HepG2 (cell line): Measurements from ENCODE around the gene CCT3. TPM values are rescaled to one million over a fixed set of nuclear protein-coding genes. Genes with fewer than 3 reads are reported as not detected.
A peak's percentile ranks its signal among the peaks of the same experiment; 100 is the strongest.

Experiments
- BHLHE40 ChIP-seq: IDR thresholded peaks from 2 replicates; pipeline ENCODE4 v1.6.1; 2011; ENCODE audit warnings: low read length, improper control_type of control experiment
- CCDC6 ChIP-seq: sonication (generic); formaldehyde crosslinking; IDR thresholded peaks from 2 replicates; pipeline ENCODE4 v1.8.1; 2022; ENCODE audit warnings: mild to moderate bottlenecking, missing genetic modification reagents, moderate library complexity
- ETV6 ChIP-seq: sonication (generic); formaldehyde crosslinking; conservative IDR thresholded peaks from 2 replicates; pipeline ENCODE4 v1.4.0; 2020; ENCODE audit warnings: missing genetic modification reagents
- EZH2 ChIP-seq: conservative IDR thresholded peaks from 2 replicates; pipeline ENCODE4 v1.6.1; 2012; ENCODE audit warnings: mild to moderate bottlenecking, low read depth, low read length, moderate library complexity
- FOXC1 ChIP-seq: sonication (generic); formaldehyde crosslinking; IDR thresholded peaks from 2 replicates; pipeline ENCODE4 v1.8.0; 2022; ENCODE audit warnings: mild to moderate bottlenecking, missing genetic modification reagents, borderline replicate concordance
- FOXM1 ChIP-seq: sonication (generic); formaldehyde crosslinking; IDR thresholded peaks from 2 replicates; pipeline ENCODE4 v1.5.0; 2020; ENCODE audit warnings: missing genetic modification reagents
- GATAD1 ChIP-seq: IDR thresholded peaks from 2 replicates; pipeline ENCODE4 v1.6.1; 2016; ENCODE audit warnings: missing genetic modification reagents, missing compliant biosample characterization
- GLI4 ChIP-seq: sonication (generic); formaldehyde crosslinking; IDR thresholded peaks from 2 replicates; pipeline ENCODE4 v1.5.1; 2020; ENCODE audit warnings: missing genetic modification reagents, mild to moderate bottlenecking, moderate library complexity, borderline replicate concordance
- GTF2F1 ChIP-seq: fragments of 150-350 bp; IDR thresholded peaks from 2 replicates; pipeline ENCODE4 v1.6.1; 2014; ENCODE audit warnings: low read length
- HCFC1 ChIP-seq: fragments of 150-350 bp; IDR thresholded peaks from 2 replicates; pipeline ENCODE4 v1.6.1; 2014; ENCODE audit warnings: low read depth, low read length
- HOXA9 ChIP-seq: sonication (generic); formaldehyde crosslinking; IDR thresholded peaks from 2 replicates; pipeline ENCODE4 v1.8.1; 2022; ENCODE audit warnings: missing genetic modification reagents, mild to moderate bottlenecking, moderate library complexity, borderline replicate concordance
- IKZF4 ChIP-seq: sonication (generic); formaldehyde crosslinking; IDR thresholded peaks from 2 replicates; pipeline ENCODE4 v1.5.1; 2020; ENCODE audit warnings: borderline replicate concordance, mild to moderate bottlenecking, low read depth, missing genetic modification reagents; ENCODE audit errors: not compliant biosample characterization
- NFRKB ChIP-seq: fragments of 450-650 bp; IDR thresholded peaks from 2 replicates; pipeline ENCODE4 v1.6.1; 2017
- NFYC ChIP-seq: IDR thresholded peaks from 2 replicates; pipeline ENCODE4 v1.6.1; 2016; ENCODE audit warnings: missing genetic modification reagents, missing compliant biosample characterization
- NR2F2 ChIP-seq: IDR thresholded peaks from 2 replicates; pipeline ENCODE4 v1.6.1; 2012; ENCODE audit warnings: low read depth, inconsistent platforms, borderline replicate concordance
- NR2F6 ChIP-seq, 2 experiments: IDR thresholded peaks; 2 replicates each; pipeline ENCODE4 v1.6.1; 2016; ENCODE audit warnings: antibody characterized with exemption in 1 of 2, mild to moderate bottlenecking in 1 of 2
- PHB2 ChIP-seq: fragments of 450-650 bp; IDR thresholded peaks from 2 replicates; pipeline ENCODE4 v1.6.1; 2018; ENCODE audit not compliant: partially characterized antibody
- POLR2AphosphoS5 ChIP-seq: IDR thresholded peaks from 2 replicates; pipeline ENCODE4 v1.6.1; 2012; ENCODE audit warnings: low read depth, low read length
- SMYD3 ChIP-seq: sonication (generic); formaldehyde crosslinking; IDR thresholded peaks from 2 replicates; pipeline ENCODE4 v1.8.1; 2023; ENCODE audit warnings: mild to moderate bottlenecking, missing genetic modification reagents
- TBX3 ChIP-seq: fragments of 450-650 bp; IDR thresholded peaks from 2 replicates; pipeline ENCODE4 v1.6.1; 2017; ENCODE audit warnings: antibody characterized with exemption, mild to moderate bottlenecking, inconsistent platforms, borderline replicate concordance
- XRCC5 ChIP-seq: fragments of 200-400 bp; formaldehyde crosslinking; optimal IDR thresholded peaks from 2 replicates; pipeline ENCODE3; 2017; ENCODE audit warnings: mild to moderate bottlenecking, low read length
- ZBTB21 ChIP-seq: sonication (generic); formaldehyde crosslinking; IDR thresholded peaks from 2 replicates; pipeline ENCODE4 v1.4.0; 2020; ENCODE audit warnings: missing genetic modification reagents
- ZNF10 ChIP-seq: sonication (generic); formaldehyde crosslinking; IDR thresholded peaks from 2 replicates; pipeline ENCODE4 v1.4.0; 2020; ENCODE audit warnings: mild to moderate bottlenecking, low read depth, missing genetic modification reagents, borderline replicate concordance
- ZNF160 ChIP-seq: sonication (generic); formaldehyde crosslinking; IDR thresholded peaks from 2 replicates; pipeline ENCODE4 v1.8.0; 2022; ENCODE audit warnings: mild to moderate bottlenecking, inconsistent platforms, missing genetic modification reagents
- ZNF232 ChIP-seq: sonication (generic); formaldehyde crosslinking; IDR thresholded peaks from 2 replicates; pipeline ENCODE4 v1.4.0; 2020; ENCODE audit warnings: missing genetic modification reagents, borderline replicate concordance
- ZNF547 ChIP-seq: sonication (generic); formaldehyde crosslinking; IDR thresholded peaks from 2 replicates; pipeline ENCODE4 v1.5.1; 2020; ENCODE audit warnings: mild to moderate bottlenecking, missing genetic modification reagents
- ZNF724P ChIP-seq: sonication (generic); formaldehyde crosslinking; IDR thresholded peaks from 2 replicates; pipeline ENCODE4 v1.8.0; 2022; ENCODE audit warnings: missing genetic modification reagents, borderline replicate concordance
- ZNF746 ChIP-seq: sonication (generic); formaldehyde crosslinking; IDR thresholded peaks from 2 replicates; pipeline ENCODE4 v1.8.0; 2022; ENCODE audit warnings: mild to moderate bottlenecking, missing genetic modification reagents
- ZNF766 ChIP-seq: sonication (generic); formaldehyde crosslinking; IDR thresholded peaks from 2 replicates; pipeline ENCODE4 v1.5.0; 2020; ENCODE audit warnings: missing genetic modification reagents, borderline replicate concordance
- ZNF878 ChIP-seq: sonication (generic); formaldehyde crosslinking; IDR thresholded peaks from 2 replicates; pipeline ENCODE4 v1.8.1; 2023; ENCODE audit warnings: mild to moderate bottlenecking, missing genetic modification reagents, moderate library complexity
- polyA plus RNA-seq, 8 experiments: library from polyadenylated mRNA; depleted of rRNA in 3 of 8; stranded (reverse) in 7 of 8; unstranded in 1 of 8; fragments of >200 nt; fragmentation: Illumina TruSeq in 4 of 8; extraction: Trizol in 4 of 8; gene quantifications; 2 replicates each; pipeline versions ENCODE4 v1.2.1 to v1.2.3, GENCODE V29; 2011 to 2016; ENCODE audit warnings: low read depth in 4 of 8, missing spikeins in 1 of 8, mixed read lengths in 1 of 8; ENCODE audit not compliant: insufficient read depth in 1 of 8
- total RNA-seq, 5 experiments: library from RNA; depleted of rRNA; stranded (reverse); fragments of >200 nt; fragmentation: Illumina TruSeq; extraction: Trizol; gene quantifications; 2 replicates each; pipeline ENCODE4 v1.2.3, GENCODE V29; 2016; ENCODE audit warnings: low read depth in 1 of 5
- TF ChIP-seq, protein P1 (sequence below): sonication (generic); formaldehyde crosslinking; conservative IDR thresholded peaks from 2 replicates; pipeline ENCODE4 v1.4.0; 2020; ENCODE audit warnings: missing genetic modification reagents
- TF ChIP-seq, protein P2 (sequence below): sonication (generic); formaldehyde crosslinking; IDR thresholded peaks from 2 replicates; pipeline ENCODE4 v1.4.0; 2020; ENCODE audit warnings: missing genetic modification reagents

CCT3 gene
- total and polyA plus RNA-seq, 2 of the 13 experiments (the other 11 are each of a cell fraction or from before 2014, with no cell fraction given) = 319 to 615 TPM

- peak; percentile 57; the same call in 1 of the 2 replicates for TF ChIP-seq CCDC6 (CRISPR knock-in tag)
- TF ChIP-seq HCFC1 = no peak
- TF ChIP-seq ZNF232 (CRISPR knock-in tag) = no peak
- no peak for TF ChIP-seq ZNF160 (CRISPR knock-in tag)
- no peak for TF ChIP-seq XRCC5
- TF ChIP-seq ZNF746 (CRISPR knock-in tag) = no peak; the same call in 1 of the 2 replicates
- no peak for TF ChIP-seq GLI4
- TF ChIP-seq NFRKB = no peak
- no peak for TF ChIP-seq TBX3
- TF ChIP-seq FOXC1 (CRISPR knock-in tag) = peak; percentile 70; the same call in 1 of the 2 replicates
- 0 out of 2 replicates have a peak, but pooled peaks have one; percentile 13 for TF ChIP-seq NR2F6 (IDR thresholded peaks at IDR 0.05)
- peak; percentile 31 for TF ChIP-seq NR2F6 (CRISPR knock-in tag; IDR thresholded peaks at IDR 0.05)
- TF ChIP-seq POLR2AphosphoS5 = peak; percentile 78
- no peak for TF ChIP-seq IKZF4 (CRISPR knock-in tag)
- TF ChIP-seq GTF2F1 = no peak
- no peak for TF ChIP-seq ZNF10 (CRISPR knock-in tag)
- TF ChIP-seq ZBTB21 (CRISPR knock-in tag) = no peak; the same call in 1 of the 2 replicates
- no peak for TF ChIP-seq ZNF724P (CRISPR knock-in tag)
- TF ChIP-seq NR2F2 = no peak
- no peak for TF ChIP-seq EZH2
- no peak for TF ChIP-seq FOXM1 (CRISPR knock-in tag)
- TF ChIP-seq ZNF766 = no peak
- no peak for TF ChIP-seq SMYD3 (CRISPR knock-in tag)
- no peak for TF ChIP-seq GATAD1 (CRISPR knock-in tag)
- no peak for TF ChIP-seq ZNF547 (CRISPR knock-in tag)
- TF ChIP-seq, protein P1, sequence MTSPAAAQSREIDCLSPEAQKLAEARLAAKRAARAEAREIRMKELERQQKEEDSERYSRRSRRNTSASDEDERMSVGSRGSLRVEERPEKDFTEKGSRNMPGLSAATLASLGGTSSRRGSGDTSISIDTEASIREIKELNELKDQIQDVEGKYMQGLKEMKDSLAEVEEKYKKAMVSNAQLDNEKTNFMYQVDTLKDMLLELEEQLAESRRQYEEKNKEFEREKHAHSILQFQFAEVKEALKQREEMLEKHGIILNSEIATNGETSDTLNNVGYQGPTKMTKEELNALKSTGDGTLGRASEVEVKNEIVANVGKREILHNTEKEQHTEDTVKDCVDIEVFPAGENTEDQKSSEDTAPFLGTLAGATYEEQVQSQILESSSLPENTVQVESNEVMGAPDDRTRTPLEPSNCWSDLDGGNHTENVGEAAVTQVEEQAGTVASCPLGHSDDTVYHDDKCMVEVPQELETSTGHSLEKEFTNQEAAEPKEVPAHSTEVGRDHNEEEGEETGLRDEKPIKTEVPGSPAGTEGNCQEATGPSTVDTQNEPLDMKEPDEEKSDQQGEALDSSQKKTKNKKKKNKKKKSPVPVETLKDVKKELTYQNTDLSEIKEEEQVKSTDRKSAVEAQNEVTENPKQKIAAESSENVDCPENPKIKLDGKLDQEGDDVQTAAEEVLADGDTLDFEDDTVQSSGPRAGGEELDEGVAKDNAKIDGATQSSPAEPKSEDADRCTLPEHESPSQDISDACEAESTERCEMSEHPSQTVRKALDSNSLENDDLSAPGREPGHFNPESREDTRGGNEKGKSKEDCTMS (CRISPR knock-in tag) = no peak
- TF ChIP-seq, protein P2, sequence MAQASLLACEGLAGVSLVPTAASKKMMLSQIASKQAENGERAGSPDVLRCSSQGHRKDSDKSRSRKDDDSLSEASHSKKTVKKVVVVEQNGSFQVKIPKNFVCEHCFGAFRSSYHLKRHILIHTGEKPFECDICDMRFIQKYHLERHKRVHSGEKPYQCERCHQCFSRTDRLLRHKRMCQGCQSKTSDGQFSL (CRISPR knock-in tag) = no peak
- TF ChIP-seq HOXA9 (CRISPR knock-in tag) = no peak
- no peak for TF ChIP-seq ETV6 (CRISPR knock-in tag)
- TF ChIP-seq PHB2 = no peak
- TF ChIP-seq ZNF878 = no peak
- TF ChIP-seq NFYC (CRISPR knock-in tag) = no peak
- TF ChIP-seq BHLHE40 = no peak
Observed at GRCh38 chr1:156368157-156368658, 30.1 kb upstream of the CCT3 start (continued).
